GM23338 (cell line): ENCODE results near the gene SCN3A. TPM values are rescaled to one million over a fixed set of nuclear protein-coding genes. Genes with fewer than 3 reads are reported as not detected.

ENCODE experiments used
- ATAC-seq: fragments of 200-7000 bp; cut with Tn5 transposase; 3 replicates; pipeline ENCODE4 v1.9.1; 2020
- DNase-seq: peaks from one replicate; pipeline ENCODE4 v3.0.0-alpha.2; 2015; ENCODE audit warnings: low spot score
- H2AFZ ChIP-seq: fragments of 200-600 bp; sonication (generic); 2 replicates; pipeline ENCODE4 v1.8.0; 2016; ENCODE audit warnings: antibody characterized with exemption, mild to moderate bottlenecking, moderate library complexity
- H3F3A ChIP-seq: fragments of 200-600 bp; sonication (generic); replicated peaks from 2 replicates; pipeline ENCODE4 v1.8.0; 2017; ENCODE audit warnings: antibody characterized with exemption, mixed run types, low read depth
- H3K27ac ChIP-seq: fragments of 200-600 bp; sonication (generic); 2 replicates; pipeline ENCODE4 v1.6.1; 2016; ENCODE audit warnings: low read depth
- H3K27me3 ChIP-seq: fragments of 200-600 bp; sonication (generic); 2 replicates; pipeline ENCODE4 v1.8.0; 2016; ENCODE audit warnings: mild to moderate bottlenecking, mixed run types, moderate library complexity; ENCODE audit not compliant: insufficient read depth
- H3K36me3 ChIP-seq: fragments of 200-600 bp; sonication (generic); 2 replicates; pipeline ENCODE4 v1.8.0; 2016; ENCODE audit warnings: mild to moderate bottlenecking; ENCODE audit not compliant: insufficient read depth
- H3K4me1 ChIP-seq: fragments of 200-600 bp; sonication (generic); 2 replicates; pipeline ENCODE4 v1.8.0; 2016; ENCODE audit warnings: mild to moderate bottlenecking, moderate library complexity; ENCODE audit not compliant: insufficient read depth
- H3K4me2 ChIP-seq: fragments of 200-600 bp; sonication (generic); 2 replicates; pipeline ENCODE4 v1.7.1; 2017; ENCODE audit warnings: mixed run types
- H3K4me3 ChIP-seq: fragments of 200-600 bp; sonication (generic); 2 replicates; pipeline ENCODE4 v1.6.1; 2016; ENCODE audit warnings: mixed run types
- H3K79me2 ChIP-seq: fragments of 200-600 bp; sonication (generic); replicated peaks from 2 replicates; pipeline ENCODE4 v1.8.0; 2017; ENCODE audit warnings: mild to moderate bottlenecking; ENCODE audit not compliant: insufficient read depth
- H3K9me2 ChIP-seq: fragments of 200-600 bp; sonication (generic); 2 replicates; pipeline ENCODE4 v1.8.0; 2017; ENCODE audit not compliant: insufficient read depth
- H4K20me1 ChIP-seq: fragments of 200-600 bp; sonication (generic); replicated peaks from 2 replicates; pipeline ENCODE4 v1.8.0; 2017; ENCODE audit warnings: mild to moderate bottlenecking; ENCODE audit not compliant: insufficient read depth
- H3K27ac Mint-ChIP-seq: 2 replicates; pipeline ENCODE4 v1.8.0; 2020; ENCODE audit warnings: inconsistent platforms, mild to moderate bottlenecking, moderate library complexity, mixed read lengths
- H3K27me3 Mint-ChIP-seq: 3 replicates; pipeline ENCODE4 v1.8.0; 2022; ENCODE audit warnings: low read depth, mild to moderate bottlenecking, moderate library complexity, mixed read lengths, inconsistent platforms; ENCODE audit not compliant: insufficient read depth, poor library complexity
- H3K36me3 Mint-ChIP-seq: 3 replicates; pipeline ENCODE4 v1.8.0; 2021; ENCODE audit warnings: low read depth, mild to moderate bottlenecking, inconsistent platforms, moderate library complexity, mixed read lengths
- H3K4me1 Mint-ChIP-seq: 3 replicates; pipeline ENCODE4 v1.8.0; 2020; ENCODE audit warnings: mild to moderate bottlenecking, inconsistent platforms, mixed read lengths
- H3K4me3 Mint-ChIP-seq: 3 replicates; pipeline ENCODE4 v1.8.0; 2021; ENCODE audit warnings: moderate library complexity, mild to moderate bottlenecking, inconsistent platforms, mixed read lengths
- H3K9me3 Mint-ChIP-seq: 3 replicates; pipeline ENCODE4 v1.8.0; 2020; ENCODE audit warnings: moderate library complexity, mild to moderate bottlenecking, inconsistent platforms, mixed read lengths
- CREB1 ChIP-seq: fragments of 250-450 bp; sonication (Bioruptor Pico); IDR thresholded peaks from 2 replicates; pipeline ENCODE4 v1.5.0; 2020; ENCODE audit warnings: low read depth, mild to moderate bottlenecking, moderate library complexity
- EZH2phosphoT487 ChIP-seq: fragments of 200-600 bp; sonication (generic); IDR thresholded peaks from one replicate; pipeline ENCODE4 v1.8.1; 2018; ENCODE audit warnings: antibody characterized with exemption; ENCODE audit not compliant: unreplicated experiment
- JUNB ChIP-seq: IDR thresholded peaks from one replicate; pipeline ENCODE4 v1.6.1; 2016; ENCODE audit warnings: antibody characterized with exemption; ENCODE audit not compliant: unreplicated experiment
- NANOG ChIP-seq: IDR thresholded peaks from 2 replicates; pipeline ENCODE4 v1.6.1; 2016; ENCODE audit warnings: antibody characterized with exemption, borderline replicate concordance
- STAT1 ChIP-seq: IDR thresholded peaks from one replicate; pipeline ENCODE4 v1.6.1; 2016; ENCODE audit warnings: antibody characterized with exemption; ENCODE audit not compliant: unreplicated experiment
- ZNF114 ChIP-seq: fragments of 250-450 bp; sonication (Bioruptor Pico); IDR thresholded peaks from 2 replicates; pipeline ENCODE4 v1.5.0; 2020; ENCODE audit warnings: mild to moderate bottlenecking, moderate library complexity
- ZNF331 ChIP-seq: fragments of 250-450 bp; sonication (Bioruptor Pico); IDR thresholded peaks from 2 replicates; pipeline ENCODE4 v1.5.0; 2020; ENCODE audit warnings: low read depth, mild to moderate bottlenecking, moderate library complexity
- polyA plus RNA-seq: library from polyadenylated mRNA; unstranded; fragments of >200 nt; fragmentation: Nextera tagmentation; extraction: Ambion mirVana; gene quantifications from 2 replicates; pipeline ENCODE4 v1.2.1, GENCODE V29; 2016
- total RNA-seq: library from RNA; depleted of rRNA; stranded (reverse); fragments of >200 nt; shearing (Covaris generic); gene quantifications from 2 replicates; pipeline ENCODE4 v1.2.3, GENCODE V29; 2014
- TF ChIP-seq, protein P1 (sequence below): IDR thresholded peaks from one replicate; pipeline ENCODE4 v1.6.1; 2018; ENCODE audit warnings: antibody characterized with exemption; ENCODE audit not compliant: unreplicated experiment
- TF ChIP-seq, protein P2 (sequence below): fragments of 250-450 bp; sonication (Bioruptor Pico); IDR thresholded peaks from 2 replicates; pipeline ENCODE4 v1.5.0; 2020; ENCODE audit warnings: mild to moderate bottlenecking, moderate library complexity
- TF ChIP-seq, protein P3 (sequence below), 2 experiments: fragments of 200-600 bp in 1 of 2; sonication (generic) in 1 of 2; conservative IDR thresholded peaks; 2 replicates each; pipeline versions ENCODE4 v1.5.1 to v1.6.1; 2016 to 2017; ENCODE audit warnings: antibody characterized with exemption in 2 of 2, low read depth in 2 of 2, mild to moderate bottlenecking in 2 of 2, moderate library complexity in 1 of 2

Gene SCN3A
- total and polyA plus RNA-seq, 2 experiments from 2014 or later = 0.66 TPM; not detected in 1

DNA sequence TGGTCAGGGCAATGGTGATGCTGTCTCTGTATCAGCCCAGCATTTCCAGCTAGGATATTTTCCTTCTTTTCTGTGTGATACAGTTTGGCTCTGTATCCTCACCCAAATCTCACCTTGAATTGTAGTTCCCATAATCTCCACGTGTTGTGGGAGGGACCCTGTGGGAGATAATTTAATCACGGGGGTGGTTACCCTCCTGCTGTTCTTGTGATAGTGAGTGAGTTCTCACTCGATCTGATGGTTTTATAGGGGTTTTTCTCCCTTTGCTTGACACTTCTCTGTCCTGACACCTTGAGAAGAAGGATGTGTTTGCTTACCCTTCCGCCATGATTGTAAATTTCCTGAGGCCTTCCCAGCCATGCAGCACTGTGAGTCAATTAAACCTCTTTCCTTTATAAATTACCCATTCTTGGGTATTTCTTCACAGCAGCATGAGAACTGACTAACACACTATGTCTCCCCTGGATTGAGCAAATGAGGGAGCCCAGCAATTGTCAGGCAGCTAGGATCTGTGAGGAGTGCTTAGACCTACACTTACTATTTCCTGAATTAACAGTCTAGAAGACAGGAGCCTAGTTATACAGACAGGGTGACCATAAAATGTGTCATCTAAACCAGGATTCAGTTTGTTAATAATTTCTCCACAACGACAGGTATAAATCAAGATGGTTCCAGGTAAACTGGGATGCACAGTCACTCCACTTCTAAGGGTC, 41.4 kb upstream of the SCN3A start:
- no peaks in the 10 kb centered on the region for H3K27me3 Mint-ChIP-seq
- no peak for TF ChIP-seq ZNF114
- no peak for TF ChIP-seq EZH2phosphoT487
- TF ChIP-seq, protein P1, sequence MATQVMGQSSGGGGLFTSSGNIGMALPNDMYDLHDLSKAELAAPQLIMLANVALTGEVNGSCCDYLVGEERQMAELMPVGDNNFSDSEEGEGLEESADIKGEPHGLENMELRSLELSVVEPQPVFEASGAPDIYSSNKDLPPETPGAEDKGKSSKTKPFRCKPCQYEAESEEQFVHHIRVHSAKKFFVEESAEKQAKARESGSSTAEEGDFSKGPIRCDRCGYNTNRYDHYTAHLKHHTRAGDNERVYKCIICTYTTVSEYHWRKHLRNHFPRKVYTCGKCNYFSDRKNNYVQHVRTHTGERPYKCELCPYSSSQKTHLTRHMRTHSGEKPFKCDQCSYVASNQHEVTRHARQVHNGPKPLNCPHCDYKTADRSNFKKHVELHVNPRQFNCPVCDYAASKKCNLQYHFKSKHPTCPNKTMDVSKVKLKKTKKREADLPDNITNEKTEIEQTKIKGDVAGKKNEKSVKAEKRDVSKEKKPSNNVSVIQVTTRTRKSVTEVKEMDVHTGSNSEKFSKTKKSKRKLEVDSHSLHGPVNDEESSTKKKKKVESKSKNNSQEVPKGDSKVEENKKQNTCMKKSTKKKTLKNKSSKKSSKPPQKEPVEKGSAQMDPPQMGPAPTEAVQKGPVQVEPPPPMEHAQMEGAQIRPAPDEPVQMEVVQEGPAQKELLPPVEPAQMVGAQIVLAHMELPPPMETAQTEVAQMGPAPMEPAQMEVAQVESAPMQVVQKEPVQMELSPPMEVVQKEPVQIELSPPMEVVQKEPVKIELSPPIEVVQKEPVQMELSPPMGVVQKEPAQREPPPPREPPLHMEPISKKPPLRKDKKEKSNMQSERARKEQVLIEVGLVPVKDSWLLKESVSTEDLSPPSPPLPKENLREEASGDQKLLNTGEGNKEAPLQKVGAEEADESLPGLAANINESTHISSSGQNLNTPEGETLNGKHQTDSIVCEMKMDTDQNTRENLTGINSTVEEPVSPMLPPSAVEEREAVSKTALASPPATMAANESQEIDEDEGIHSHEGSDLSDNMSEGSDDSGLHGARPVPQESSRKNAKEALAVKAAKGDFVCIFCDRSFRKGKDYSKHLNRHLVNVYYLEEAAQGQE = no peak
- TF ChIP-seq STAT1 = no peak
- DNase-seq (no peak), ATAC-seq (no peak)
- no peaks in the 10 kb centered on the region for H3K9me3 Mint-ChIP-seq
- H3K79me2 ChIP-seq = no peaks in the 10 kb centered on the region
- H3K36me3 Mint-ChIP-seq = no peaks in the 10 kb centered on the region
- no peaks in the 10 kb centered on the region for H3K36me3 ChIP-seq
- H3K4me1 Mint-ChIP-seq = no peaks in the 10 kb centered on the region
- no peak overlapping the region for H3K27ac ChIP-seq
- no peaks in the 10 kb centered on the region for H3K4me1 ChIP-seq
- no peaks in the 10 kb centered on the region for H4K20me1 ChIP-seq
- H3F3A ChIP-seq = no peaks in the 10 kb centered on the region
- no peak overlapping the region for H3K27ac Mint-ChIP-seq
- H3K27me3 ChIP-seq = no peaks in the 10 kb centered on the region
- no peak overlapping the region for H3K4me3 ChIP-seq
- H2AFZ ChIP-seq = no peak overlapping the region
- no peak overlapping the region for H3K4me2 ChIP-seq
- H3K4me3 Mint-ChIP-seq = no peak overlapping the region
- H3K9me2 ChIP-seq = no peaks in the 10 kb centered on the region

DNA sequence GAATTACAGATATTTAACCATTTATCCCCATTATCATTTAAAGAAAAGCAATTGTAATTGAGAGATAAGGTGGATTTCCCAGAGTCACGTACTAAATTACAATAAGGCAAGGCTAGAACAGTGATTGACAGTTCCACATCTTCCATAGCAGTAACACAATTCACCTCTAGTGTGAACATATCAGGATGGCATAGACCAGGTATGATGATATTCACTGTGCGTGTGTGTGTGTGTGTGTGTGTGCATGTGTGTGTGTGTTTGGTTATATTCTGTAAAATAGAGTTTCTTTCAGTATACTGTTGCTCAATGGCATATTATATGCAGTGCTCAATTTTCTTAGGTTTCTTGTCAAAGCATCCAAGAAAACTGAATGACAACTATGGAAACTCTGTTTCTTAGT, 37.1 kb upstream of the SCN3A start:
- Histone ChIP-seq H3K79me2 (no peaks in the 10 kb centered on the region), H3K27ac (no peak overlapping the region), H2AFZ (no peak overlapping the region), H3K4me1 (no peaks in the 10 kb centered on the region), H3K36me3 (no peaks in the 10 kb centered on the region), H3F3A (no peaks in the 10 kb centered on the region), H3K4me2 (no peak overlapping the region), H3K27me3 (no peaks in the 10 kb centered on the region), H3K9me2 (no peaks in the 10 kb centered on the region), H3K4me3 (no peak overlapping the region), H4K20me1 (no peaks in the 10 kb centered on the region)
- no peak for DNase-seq
- no peak for ATAC-seq
- no peaks in the 10 kb centered on the region for H3K27me3 Mint-ChIP-seq
- no peaks in the 10 kb centered on the region for H3K36me3 Mint-ChIP-seq
- no peak overlapping the region for H3K27ac Mint-ChIP-seq
- no peaks in the 10 kb centered on the region for H3K4me1 Mint-ChIP-seq
- H3K4me3 Mint-ChIP-seq = no peak overlapping the region
- H3K9me3 Mint-ChIP-seq = no peaks in the 10 kb centered on the region
- TF ChIP-seq ZNF331 = no peak
- no peak for TF ChIP-seq EZH2phosphoT487
- TF ChIP-seq, protein P2, sequence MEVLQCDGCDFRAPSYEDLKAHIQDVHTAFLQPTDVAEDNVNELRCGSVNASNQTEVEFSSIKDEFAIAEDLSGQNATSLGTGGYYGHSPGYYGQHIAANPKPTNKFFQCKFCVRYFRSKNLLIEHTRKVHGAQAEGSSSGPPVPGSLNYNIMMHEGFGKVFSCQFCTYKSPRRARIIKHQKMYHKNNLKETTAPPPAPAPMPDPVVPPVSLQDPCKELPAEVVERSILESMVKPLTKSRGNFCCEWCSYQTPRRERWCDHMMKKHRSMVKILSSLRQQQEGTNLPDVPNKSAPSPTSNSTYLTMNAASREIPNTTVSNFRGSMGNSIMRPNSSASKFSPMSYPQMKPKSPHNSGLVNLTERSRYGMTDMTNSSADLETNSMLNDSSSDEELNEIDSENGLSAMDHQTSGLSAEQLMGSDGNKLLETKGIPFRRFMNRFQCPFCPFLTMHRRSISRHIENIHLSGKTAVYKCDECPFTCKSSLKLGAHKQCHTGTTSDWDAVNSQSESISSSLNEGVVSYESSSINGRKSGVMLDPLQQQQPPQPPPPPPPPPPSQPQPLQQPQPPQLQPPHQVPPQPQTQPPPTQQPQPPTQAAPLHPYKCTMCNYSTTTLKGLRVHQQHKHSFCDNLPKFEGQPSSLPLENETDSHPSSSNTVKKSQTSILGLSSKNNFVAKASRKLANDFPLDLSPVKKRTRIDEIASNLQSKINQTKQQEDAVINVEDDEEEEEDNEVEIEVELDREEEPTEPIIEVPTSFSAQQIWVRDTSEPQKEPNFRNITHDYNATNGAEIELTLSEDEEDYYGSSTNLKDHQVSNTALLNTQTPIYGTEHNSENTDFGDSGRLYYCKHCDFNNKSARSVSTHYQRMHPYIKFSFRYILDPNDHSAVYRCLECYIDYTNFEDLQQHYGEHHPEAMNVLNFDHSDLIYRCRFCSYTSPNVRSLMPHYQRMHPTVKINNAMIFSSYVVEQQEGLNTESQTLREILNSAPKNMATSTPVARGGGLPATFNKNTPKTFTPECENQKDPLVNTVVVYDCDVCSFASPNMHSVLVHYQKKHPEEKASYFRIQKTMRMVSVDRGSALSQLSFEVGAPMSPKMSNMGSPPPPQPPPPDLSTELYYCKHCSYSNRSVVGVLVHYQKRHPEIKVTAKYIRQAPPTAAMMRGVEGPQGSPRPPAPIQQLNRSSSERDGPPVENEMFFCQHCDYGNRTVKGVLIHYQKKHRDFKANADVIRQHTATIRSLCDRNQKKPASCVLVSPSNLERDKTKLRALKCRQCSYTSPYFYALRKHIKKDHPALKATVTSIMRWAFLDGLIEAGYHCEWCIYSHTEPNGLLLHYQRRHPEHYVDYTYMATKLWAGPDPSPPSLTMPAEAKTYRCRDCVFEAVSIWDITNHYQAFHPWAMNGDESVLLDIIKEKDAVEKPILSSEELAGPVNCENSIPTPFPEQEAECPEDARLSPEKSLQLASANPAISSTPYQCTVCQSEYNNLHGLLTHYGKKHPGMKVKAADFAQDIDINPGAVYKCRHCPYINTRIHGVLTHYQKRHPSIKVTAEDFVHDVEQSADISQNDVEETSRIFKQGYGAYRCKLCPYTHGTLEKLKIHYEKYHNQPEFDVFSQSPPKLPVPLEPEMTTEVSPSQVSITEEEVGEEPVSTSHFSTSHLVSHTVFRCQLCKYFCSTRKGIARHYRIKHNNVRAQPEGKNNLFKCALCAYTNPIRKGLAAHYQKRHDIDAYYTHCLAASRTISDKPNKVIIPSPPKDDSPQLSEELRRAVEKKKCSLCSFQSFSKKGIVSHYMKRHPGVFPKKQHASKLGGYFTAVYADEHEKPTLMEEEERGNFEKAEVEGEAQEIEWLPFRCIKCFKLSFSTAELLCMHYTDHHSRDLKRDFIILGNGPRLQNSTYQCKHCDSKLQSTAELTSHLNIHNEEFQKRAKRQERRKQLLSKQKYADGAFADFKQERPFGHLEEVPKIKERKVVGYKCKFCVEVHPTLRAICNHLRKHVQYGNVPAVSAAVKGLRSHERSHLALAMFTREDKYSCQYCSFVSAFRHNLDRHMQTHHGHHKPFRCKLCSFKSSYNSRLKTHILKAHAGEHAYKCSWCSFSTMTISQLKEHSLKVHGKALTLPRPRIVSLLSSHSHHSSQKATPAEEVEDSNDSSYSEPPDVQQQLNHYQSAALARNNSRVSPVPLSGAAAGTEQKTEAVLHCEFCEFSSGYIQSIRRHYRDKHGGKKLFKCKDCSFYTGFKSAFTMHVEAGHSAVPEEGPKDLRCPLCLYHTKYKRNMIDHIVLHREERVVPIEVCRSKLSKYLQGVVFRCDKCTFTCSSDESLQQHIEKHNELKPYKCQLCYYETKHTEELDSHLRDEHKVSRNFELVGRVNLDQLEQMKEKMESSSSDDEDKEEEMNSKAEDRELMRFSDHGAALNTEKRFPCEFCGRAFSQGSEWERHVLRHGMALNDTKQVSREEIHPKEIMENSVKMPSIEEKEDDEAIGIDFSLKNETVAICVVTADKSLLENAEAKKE (CRISPR knock-in tag) = no peak
- TF ChIP-seq JUNB = no peak
- TF ChIP-seq CREB1 (CRISPR knock-in tag) = no peak
- TF ChIP-seq, protein P3, sequence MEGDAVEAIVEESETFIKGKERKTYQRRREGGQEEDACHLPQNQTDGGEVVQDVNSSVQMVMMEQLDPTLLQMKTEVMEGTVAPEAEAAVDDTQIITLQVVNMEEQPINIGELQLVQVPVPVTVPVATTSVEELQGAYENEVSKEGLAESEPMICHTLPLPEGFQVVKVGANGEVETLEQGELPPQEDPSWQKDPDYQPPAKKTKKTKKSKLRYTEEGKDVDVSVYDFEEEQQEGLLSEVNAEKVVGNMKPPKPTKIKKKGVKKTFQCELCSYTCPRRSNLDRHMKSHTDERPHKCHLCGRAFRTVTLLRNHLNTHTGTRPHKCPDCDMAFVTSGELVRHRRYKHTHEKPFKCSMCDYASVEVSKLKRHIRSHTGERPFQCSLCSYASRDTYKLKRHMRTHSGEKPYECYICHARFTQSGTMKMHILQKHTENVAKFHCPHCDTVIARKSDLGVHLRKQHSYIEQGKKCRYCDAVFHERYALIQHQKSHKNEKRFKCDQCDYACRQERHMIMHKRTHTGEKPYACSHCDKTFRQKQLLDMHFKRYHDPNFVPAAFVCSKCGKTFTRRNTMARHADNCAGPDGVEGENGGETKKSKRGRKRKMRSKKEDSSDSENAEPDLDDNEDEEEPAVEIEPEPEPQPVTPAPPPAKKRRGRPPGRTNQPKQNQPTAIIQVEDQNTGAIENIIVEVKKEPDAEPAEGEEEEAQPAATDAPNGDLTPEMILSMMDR (conservative IDR thresholded peaks at IDR 0.05; ENCODE audit: low read depth in 2 of 2) = no peak
- no peak for TF ChIP-seq NANOG
- TF ChIP-seq STAT1 = no peak
- TF ChIP-seq ZNF114 = no peak
